ENCODE measurements around the gene TFRC. TPM values are rescaled to one million over a fixed set of nuclear protein-coding genes. Genes with fewer than 3 reads are reported as not detected.
"Not testable (repeated sequence)": the region's sequence is repeated elsewhere in the genome, so short reads cannot be mapped to it uniquely, and the experiment has no call there.

Gene TFRC
- total and polyA plus RNA-seq, 2 experiments from 2014 or later, result 35.5 to 187 TPM

DNA sequence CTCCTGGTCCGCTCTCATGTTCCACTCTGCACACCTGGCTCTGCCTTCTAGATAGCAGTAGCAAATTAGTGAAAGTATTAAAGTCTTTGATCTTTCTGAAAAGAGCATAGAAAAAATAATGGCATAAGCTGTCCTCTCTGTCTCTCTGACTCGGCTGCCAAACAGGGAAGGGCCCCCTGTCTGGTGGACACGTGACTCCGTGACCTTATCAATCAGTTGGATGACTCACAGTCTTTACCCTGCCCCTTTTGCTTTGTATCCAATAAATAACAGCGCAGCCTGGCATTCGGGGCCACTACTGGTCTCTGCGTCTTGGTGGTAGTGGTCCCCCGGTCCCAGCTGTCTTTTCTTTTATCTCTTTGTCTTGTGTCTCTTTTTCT lies 59.4 kb downstream of the TFRC start:
- H3K27ac Mint-ChIP-seq; H3K27me3 ChIP-seq (ENCODE audit: insufficient read depth); H3K27ac ChIP-seq (ENCODE audit: low read depth); H3K4me3 Mint-ChIP-seq; H3K36me3 ChIP-seq (ENCODE audit: insufficient read depth); H3K4me1 ChIP-seq (ENCODE audit: insufficient read depth); H3K4me1 Mint-ChIP-seq; ATAC-seq; H3K79me2 ChIP-seq (replicated peaks; ENCODE audit: insufficient read depth); H3K4me2 ChIP-seq; DNase-seq (ENCODE audit: low spot score); H2AFZ ChIP-seq; H3K27me3 Mint-ChIP-seq (ENCODE audit: insufficient read depth, low read depth, poor library complexity); H3F3A ChIP-seq (replicated peaks; ENCODE audit: low read depth); H3K9me2 ChIP-seq (ENCODE audit: insufficient read depth); H4K20me1 ChIP-seq (replicated peaks; ENCODE audit: insufficient read depth); H3K4me3 ChIP-seq: not testable (repeated sequence)
- Mint-ChIP-seq H3K9me3 (peaks cover 15% of the 10 kb centered on the region), H3K36me3 (ENCODE audit: low read depth) (peaks cover 11% of the 10 kb centered on the region)

DNA sequence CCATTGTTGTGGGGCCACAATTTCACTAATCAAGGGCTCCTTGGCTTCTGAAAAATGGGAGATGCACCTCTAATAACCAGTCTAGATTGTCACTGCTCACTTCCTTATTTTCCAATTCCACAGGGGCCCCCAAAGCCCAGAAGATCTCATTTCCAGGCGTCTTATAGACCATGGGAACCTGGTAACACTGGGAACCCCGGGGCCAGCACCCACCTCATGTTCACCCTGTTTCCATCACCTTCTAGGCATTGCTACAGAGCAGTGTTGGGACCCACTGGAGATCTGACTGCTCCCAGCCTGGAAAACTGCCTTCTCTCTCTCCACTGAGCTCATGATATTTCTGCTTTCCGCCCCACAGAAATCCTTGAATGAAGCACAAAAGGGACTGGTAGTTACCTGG lies 61.5 kb downstream of the TFRC start:
- H3K27me3 Mint-ChIP-seq (ENCODE audit: insufficient read depth, low read depth, poor library complexity), result no peaks in the 10 kb centered on the region
- Histone ChIP-seq H3K4me2 (no peak overlapping the region), H3K27ac (ENCODE audit: low read depth) (no peak overlapping the region), H3K4me1 (ENCODE audit: insufficient read depth) (no peaks in the 10 kb centered on the region), H3K27me3 (ENCODE audit: insufficient read depth) (no peaks in the 10 kb centered on the region), H3F3A (replicated peaks; ENCODE audit: low read depth) (no peaks in the 10 kb centered on the region), H3K4me3 (no peak overlapping the region), H4K20me1 (replicated peaks; ENCODE audit: insufficient read depth) (no peaks in the 10 kb centered on the region), H2AFZ (no peak overlapping the region), H3K79me2 (replicated peaks; ENCODE audit: insufficient read depth) (no peaks in the 10 kb centered on the region), H3K36me3 (ENCODE audit: insufficient read depth) (no peaks in the 10 kb centered on the region), H3K9me2 (ENCODE audit: insufficient read depth) (no peaks in the 10 kb centered on the region)
- DNase-seq (ENCODE audit: low spot score) (no peak), ATAC-seq (no peak)
- H3K9me3 Mint-ChIP-seq, result peaks cover 15% of the 10 kb centered on the region
- H3K27ac Mint-ChIP-seq, result no peak overlapping the region
- H3K4me3 Mint-ChIP-seq, result no peak overlapping the region
- peaks cover 11% of the 10 kb centered on the region for H3K36me3 Mint-ChIP-seq (ENCODE audit: low read depth)
- H3K4me1 Mint-ChIP-seq, result no peaks in the 10 kb centered on the region
- TF ChIP-seq NANOG (IDR thresholded peaks at IDR 0.05; ENCODE audit: borderline replicate concordance), result no peak
- TF ChIP-seq, protein P1, sequence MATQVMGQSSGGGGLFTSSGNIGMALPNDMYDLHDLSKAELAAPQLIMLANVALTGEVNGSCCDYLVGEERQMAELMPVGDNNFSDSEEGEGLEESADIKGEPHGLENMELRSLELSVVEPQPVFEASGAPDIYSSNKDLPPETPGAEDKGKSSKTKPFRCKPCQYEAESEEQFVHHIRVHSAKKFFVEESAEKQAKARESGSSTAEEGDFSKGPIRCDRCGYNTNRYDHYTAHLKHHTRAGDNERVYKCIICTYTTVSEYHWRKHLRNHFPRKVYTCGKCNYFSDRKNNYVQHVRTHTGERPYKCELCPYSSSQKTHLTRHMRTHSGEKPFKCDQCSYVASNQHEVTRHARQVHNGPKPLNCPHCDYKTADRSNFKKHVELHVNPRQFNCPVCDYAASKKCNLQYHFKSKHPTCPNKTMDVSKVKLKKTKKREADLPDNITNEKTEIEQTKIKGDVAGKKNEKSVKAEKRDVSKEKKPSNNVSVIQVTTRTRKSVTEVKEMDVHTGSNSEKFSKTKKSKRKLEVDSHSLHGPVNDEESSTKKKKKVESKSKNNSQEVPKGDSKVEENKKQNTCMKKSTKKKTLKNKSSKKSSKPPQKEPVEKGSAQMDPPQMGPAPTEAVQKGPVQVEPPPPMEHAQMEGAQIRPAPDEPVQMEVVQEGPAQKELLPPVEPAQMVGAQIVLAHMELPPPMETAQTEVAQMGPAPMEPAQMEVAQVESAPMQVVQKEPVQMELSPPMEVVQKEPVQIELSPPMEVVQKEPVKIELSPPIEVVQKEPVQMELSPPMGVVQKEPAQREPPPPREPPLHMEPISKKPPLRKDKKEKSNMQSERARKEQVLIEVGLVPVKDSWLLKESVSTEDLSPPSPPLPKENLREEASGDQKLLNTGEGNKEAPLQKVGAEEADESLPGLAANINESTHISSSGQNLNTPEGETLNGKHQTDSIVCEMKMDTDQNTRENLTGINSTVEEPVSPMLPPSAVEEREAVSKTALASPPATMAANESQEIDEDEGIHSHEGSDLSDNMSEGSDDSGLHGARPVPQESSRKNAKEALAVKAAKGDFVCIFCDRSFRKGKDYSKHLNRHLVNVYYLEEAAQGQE (IDR thresholded peaks at IDR 0.05; ENCODE audit: unreplicated experiment), result no peak
- TF ChIP-seq POLR2AphosphoS5 (IDR thresholded peaks at IDR 0.05; ENCODE audit: low read depth), result no peak
- TF ChIP-seq ZNF114 (CRISPR knock-in tag; IDR thresholded peaks at IDR 0.05), result no peak
- no peak for TF ChIP-seq EZH2 (IDR thresholded peaks at IDR 0.05; ENCODE audit: low read depth, unreplicated experiment)
- TF ChIP-seq, protein P2, sequence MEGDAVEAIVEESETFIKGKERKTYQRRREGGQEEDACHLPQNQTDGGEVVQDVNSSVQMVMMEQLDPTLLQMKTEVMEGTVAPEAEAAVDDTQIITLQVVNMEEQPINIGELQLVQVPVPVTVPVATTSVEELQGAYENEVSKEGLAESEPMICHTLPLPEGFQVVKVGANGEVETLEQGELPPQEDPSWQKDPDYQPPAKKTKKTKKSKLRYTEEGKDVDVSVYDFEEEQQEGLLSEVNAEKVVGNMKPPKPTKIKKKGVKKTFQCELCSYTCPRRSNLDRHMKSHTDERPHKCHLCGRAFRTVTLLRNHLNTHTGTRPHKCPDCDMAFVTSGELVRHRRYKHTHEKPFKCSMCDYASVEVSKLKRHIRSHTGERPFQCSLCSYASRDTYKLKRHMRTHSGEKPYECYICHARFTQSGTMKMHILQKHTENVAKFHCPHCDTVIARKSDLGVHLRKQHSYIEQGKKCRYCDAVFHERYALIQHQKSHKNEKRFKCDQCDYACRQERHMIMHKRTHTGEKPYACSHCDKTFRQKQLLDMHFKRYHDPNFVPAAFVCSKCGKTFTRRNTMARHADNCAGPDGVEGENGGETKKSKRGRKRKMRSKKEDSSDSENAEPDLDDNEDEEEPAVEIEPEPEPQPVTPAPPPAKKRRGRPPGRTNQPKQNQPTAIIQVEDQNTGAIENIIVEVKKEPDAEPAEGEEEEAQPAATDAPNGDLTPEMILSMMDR (conservative IDR thresholded peaks at IDR 0.05; ENCODE audit: low read depth in 2 of 2), result no peak
- TF ChIP-seq, protein P3, sequence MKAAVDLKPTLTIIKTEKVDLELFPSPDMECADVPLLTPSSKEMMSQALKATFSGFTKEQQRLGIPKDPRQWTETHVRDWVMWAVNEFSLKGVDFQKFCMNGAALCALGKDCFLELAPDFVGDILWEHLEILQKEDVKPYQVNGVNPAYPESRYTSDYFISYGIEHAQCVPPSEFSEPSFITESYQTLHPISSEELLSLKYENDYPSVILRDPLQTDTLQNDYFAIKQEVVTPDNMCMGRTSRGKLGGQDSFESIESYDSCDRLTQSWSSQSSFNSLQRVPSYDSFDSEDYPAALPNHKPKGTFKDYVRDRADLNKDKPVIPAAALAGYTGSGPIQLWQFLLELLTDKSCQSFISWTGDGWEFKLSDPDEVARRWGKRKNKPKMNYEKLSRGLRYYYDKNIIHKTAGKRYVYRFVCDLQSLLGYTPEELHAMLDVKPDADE (IDR thresholded peaks at IDR 0.05), result no peak
- TF ChIP-seq ZNF331 (CRISPR knock-in tag; IDR thresholded peaks at IDR 0.05; ENCODE audit: low read depth), result no peak
- TF ChIP-seq CREB1 (CRISPR knock-in tag; IDR thresholded peaks at IDR 0.05; ENCODE audit: low read depth), result no peak
- TF ChIP-seq, protein P4, sequence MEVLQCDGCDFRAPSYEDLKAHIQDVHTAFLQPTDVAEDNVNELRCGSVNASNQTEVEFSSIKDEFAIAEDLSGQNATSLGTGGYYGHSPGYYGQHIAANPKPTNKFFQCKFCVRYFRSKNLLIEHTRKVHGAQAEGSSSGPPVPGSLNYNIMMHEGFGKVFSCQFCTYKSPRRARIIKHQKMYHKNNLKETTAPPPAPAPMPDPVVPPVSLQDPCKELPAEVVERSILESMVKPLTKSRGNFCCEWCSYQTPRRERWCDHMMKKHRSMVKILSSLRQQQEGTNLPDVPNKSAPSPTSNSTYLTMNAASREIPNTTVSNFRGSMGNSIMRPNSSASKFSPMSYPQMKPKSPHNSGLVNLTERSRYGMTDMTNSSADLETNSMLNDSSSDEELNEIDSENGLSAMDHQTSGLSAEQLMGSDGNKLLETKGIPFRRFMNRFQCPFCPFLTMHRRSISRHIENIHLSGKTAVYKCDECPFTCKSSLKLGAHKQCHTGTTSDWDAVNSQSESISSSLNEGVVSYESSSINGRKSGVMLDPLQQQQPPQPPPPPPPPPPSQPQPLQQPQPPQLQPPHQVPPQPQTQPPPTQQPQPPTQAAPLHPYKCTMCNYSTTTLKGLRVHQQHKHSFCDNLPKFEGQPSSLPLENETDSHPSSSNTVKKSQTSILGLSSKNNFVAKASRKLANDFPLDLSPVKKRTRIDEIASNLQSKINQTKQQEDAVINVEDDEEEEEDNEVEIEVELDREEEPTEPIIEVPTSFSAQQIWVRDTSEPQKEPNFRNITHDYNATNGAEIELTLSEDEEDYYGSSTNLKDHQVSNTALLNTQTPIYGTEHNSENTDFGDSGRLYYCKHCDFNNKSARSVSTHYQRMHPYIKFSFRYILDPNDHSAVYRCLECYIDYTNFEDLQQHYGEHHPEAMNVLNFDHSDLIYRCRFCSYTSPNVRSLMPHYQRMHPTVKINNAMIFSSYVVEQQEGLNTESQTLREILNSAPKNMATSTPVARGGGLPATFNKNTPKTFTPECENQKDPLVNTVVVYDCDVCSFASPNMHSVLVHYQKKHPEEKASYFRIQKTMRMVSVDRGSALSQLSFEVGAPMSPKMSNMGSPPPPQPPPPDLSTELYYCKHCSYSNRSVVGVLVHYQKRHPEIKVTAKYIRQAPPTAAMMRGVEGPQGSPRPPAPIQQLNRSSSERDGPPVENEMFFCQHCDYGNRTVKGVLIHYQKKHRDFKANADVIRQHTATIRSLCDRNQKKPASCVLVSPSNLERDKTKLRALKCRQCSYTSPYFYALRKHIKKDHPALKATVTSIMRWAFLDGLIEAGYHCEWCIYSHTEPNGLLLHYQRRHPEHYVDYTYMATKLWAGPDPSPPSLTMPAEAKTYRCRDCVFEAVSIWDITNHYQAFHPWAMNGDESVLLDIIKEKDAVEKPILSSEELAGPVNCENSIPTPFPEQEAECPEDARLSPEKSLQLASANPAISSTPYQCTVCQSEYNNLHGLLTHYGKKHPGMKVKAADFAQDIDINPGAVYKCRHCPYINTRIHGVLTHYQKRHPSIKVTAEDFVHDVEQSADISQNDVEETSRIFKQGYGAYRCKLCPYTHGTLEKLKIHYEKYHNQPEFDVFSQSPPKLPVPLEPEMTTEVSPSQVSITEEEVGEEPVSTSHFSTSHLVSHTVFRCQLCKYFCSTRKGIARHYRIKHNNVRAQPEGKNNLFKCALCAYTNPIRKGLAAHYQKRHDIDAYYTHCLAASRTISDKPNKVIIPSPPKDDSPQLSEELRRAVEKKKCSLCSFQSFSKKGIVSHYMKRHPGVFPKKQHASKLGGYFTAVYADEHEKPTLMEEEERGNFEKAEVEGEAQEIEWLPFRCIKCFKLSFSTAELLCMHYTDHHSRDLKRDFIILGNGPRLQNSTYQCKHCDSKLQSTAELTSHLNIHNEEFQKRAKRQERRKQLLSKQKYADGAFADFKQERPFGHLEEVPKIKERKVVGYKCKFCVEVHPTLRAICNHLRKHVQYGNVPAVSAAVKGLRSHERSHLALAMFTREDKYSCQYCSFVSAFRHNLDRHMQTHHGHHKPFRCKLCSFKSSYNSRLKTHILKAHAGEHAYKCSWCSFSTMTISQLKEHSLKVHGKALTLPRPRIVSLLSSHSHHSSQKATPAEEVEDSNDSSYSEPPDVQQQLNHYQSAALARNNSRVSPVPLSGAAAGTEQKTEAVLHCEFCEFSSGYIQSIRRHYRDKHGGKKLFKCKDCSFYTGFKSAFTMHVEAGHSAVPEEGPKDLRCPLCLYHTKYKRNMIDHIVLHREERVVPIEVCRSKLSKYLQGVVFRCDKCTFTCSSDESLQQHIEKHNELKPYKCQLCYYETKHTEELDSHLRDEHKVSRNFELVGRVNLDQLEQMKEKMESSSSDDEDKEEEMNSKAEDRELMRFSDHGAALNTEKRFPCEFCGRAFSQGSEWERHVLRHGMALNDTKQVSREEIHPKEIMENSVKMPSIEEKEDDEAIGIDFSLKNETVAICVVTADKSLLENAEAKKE (CRISPR knock-in tag; IDR thresholded peaks at IDR 0.05), result no peak
